ENCODE measurements around the gene ARHGEF17.
A peak's percentile ranks its signal among the peaks of the same experiment; 100 is the strongest.

The ARHGEF17 gene

GRCh38 chr11:73295241-73295995, 12.7 kb upstream of the ARHGEF17 start:
- peak; percentile 61 for DNase-seq

- DNase-seq = no peak
Observed at GRCh38 chr11:73295996-73296318, 12.1 kb upstream of the ARHGEF17 start.

- no peak for DNase-seq
Observed at GRCh38 chr11:73296501-73297230, 11.4 kb upstream of the ARHGEF17 start.

GRCh38 chr11:73297231-73297590, 10.9 kb upstream of the ARHGEF17 start:
- no peak for DNase-seq

GRCh38 chr11:73297702-73298101, 10.4 kb upstream of the ARHGEF17 start:
- DNase-seq = no peak

GRCh38 chr11:73298233-73298632, 9.8 kb upstream of the ARHGEF17 start:
- no peak for DNase-seq

GRCh38 chr11:73299751-73300150, 8.3 kb upstream of the ARHGEF17 start:
- DNase-seq = no peak

- no peak for DNase-seq
Observed at GRCh38 chr11:73306069-73306841, 1.8 kb upstream of the ARHGEF17 start.

GRCh38 chr11:73306977-73307322, 1.1 kb upstream of the ARHGEF17 start:
- no peak for DNase-seq

- DNase-seq = peak; percentile 91
Observed at GRCh38 chr11:73307323-73308002, 613 bp upstream of the ARHGEF17 start.

GRCh38 chr11:73308961-73309919, 1.2 kb downstream of the ARHGEF17 start:
- peak; percentile 92 for DNase-seq

GRCh38 chr11:73310076-73310475, 2.0 kb downstream of the ARHGEF17 start:
- DNase-seq = no peak

- DNase-seq = no peak
Observed at GRCh38 chr11:73310661-73311393, 2.8 kb downstream of the ARHGEF17 start.

GRCh38 chr11:73311394-73311869, 3.4 kb downstream of the ARHGEF17 start:
- no peak for DNase-seq

GRCh38 chr11:73312036-73312435, 4.0 kb downstream of the ARHGEF17 start:
- no peak for DNase-seq

GRCh38 chr11:73312851-73313327, 4.8 kb downstream of the ARHGEF17 start:
- DNase-seq = peak; percentile 60

GRCh38 chr11:73313652-73314051, 5.6 kb downstream of the ARHGEF17 start:
- DNase-seq = no peak

- DNase-seq = peak; percentile 99
Observed at GRCh38 chr11:73314117-73314961, 6.3 kb downstream of the ARHGEF17 start.

GRCh38 chr11:73315293-73316020, 7.4 kb downstream of the ARHGEF17 start:
- no peak for DNase-seq

Data from kidney glomerular epithelial cell (primary cell).